Smooth muscle cell (in vitro differentiated cells): Measurements from ENCODE around the gene CRTC3. TPM values are rescaled to one million over a fixed set of nuclear protein-coding genes. Genes with fewer than 3 reads are reported as not detected.

Experiments
- DNase-seq: peaks from one replicate; lab custom pipeline; 2025; ENCODE audit not compliant: unreplicated experiment; lab: John Stamatoyannopoulos, UW
- H2AFZ ChIP-seq: fragments of 200-600 bp; sonication (generic); 2 replicates; pipeline ENCODE4 v1.6.0; 2016; ENCODE audit warnings: antibody characterized with exemption, low read depth, mild to moderate bottlenecking
- H3F3A ChIP-seq: fragments of 200-600 bp; sonication (generic); 2 replicates; pipeline ENCODE4 v1.6.0; 2017; ENCODE audit warnings: antibody characterized with exemption, low read depth
- H3K27ac ChIP-seq: fragments of 200-600 bp; sonication (generic); 2 replicates; pipeline ENCODE4 v1.5.1; 2016; ENCODE audit warnings: low read depth, mild to moderate bottlenecking
- H3K27me3 ChIP-seq: fragments of 200-600 bp; sonication (generic); 2 replicates; pipeline ENCODE4 v1.6.1; 2016; ENCODE audit warnings: low read depth, mild to moderate bottlenecking
- H3K36me3 ChIP-seq: fragments of 200-600 bp; sonication (generic); 2 replicates; pipeline ENCODE4 v1.5.1; 2016; ENCODE audit warnings: low read depth
- H3K4me1 ChIP-seq: fragments of 200-600 bp; sonication (generic); 2 replicates; pipeline ENCODE4 v1.5.1; 2016; ENCODE audit warnings: low read depth
- H3K4me2 ChIP-seq: fragments of 200-600 bp; sonication (generic); 2 replicates; pipeline ENCODE4 v1.6.0; 2016; ENCODE audit warnings: mild to moderate bottlenecking
- H3K4me3 ChIP-seq: fragments of 200-600 bp; sonication (generic); 2 replicates; pipeline ENCODE4 v1.5.1; 2016; ENCODE audit warnings: mild to moderate bottlenecking
- H3K79me2 ChIP-seq: fragments of 200-600 bp; sonication (generic); 2 replicates; pipeline ENCODE4 v1.6.0; 2016; ENCODE audit warnings: low read depth, mild to moderate bottlenecking
- H3K9ac ChIP-seq: fragments of 200-600 bp; sonication (generic); 2 replicates; pipeline ENCODE4 v1.6.0; 2016; ENCODE audit warnings: low read depth
- H3K9me3 ChIP-seq: fragments of 200-600 bp; sonication (generic); replicated peaks from 2 replicates; pipeline ENCODE4 v1.5.1; 2016; ENCODE audit warnings: low read depth
- H4K20me1 ChIP-seq: fragments of 200-600 bp; sonication (generic); 2 replicates; pipeline ENCODE4 v1.6.0; 2016; ENCODE audit warnings: low read depth
- CTCF ChIP-seq: fragments of 200-600 bp; sonication (generic); IDR thresholded peaks from 2 replicates; pipeline ENCODE4 v1.5.1; 2017; ENCODE audit warnings: borderline replicate concordance, mild to moderate bottlenecking, antibody characterized with exemption; ENCODE audit not compliant: insufficient read depth, poor library complexity, severe bottlenecking
- WGBS: methylation state at CpG from one replicate; pipeline ENCODE4 v1.1.7; 2016; ENCODE audit warnings: low lambda C conversion rate; 5-methylcytosine and 5-hydroxymethylcytosine counted together
- polyA plus RNA-seq: library from polyadenylated mRNA; unstranded; fragments of >200 nt; fragmentation: Nextera tagmentation; extraction: Ambion mirVana; gene quantifications from 2 replicates; pipeline ENCODE4 v1.2.1, GENCODE V29; 2016
- total RNA-seq: library from RNA; depleted of rRNA; stranded (reverse); fragments of >200 nt; gene quantifications from 2 replicates; pipeline ENCODE4 v1.2.3, GENCODE V29; 2014

CRTC3 gene
- total and polyA plus RNA-seq, 2 experiments from 2014 or later: 12.2 to 12.5 TPM

GRCh38 chr15:90557186-90558084, 27.7 kb downstream of the CRTC3 start:
- 68% methylated on average over 12 of the region's 12 CpGs for WGBS
- no peaks in the 10 kb centered on the region for H3K27me3 ChIP-seq
- no peak overlapping the region for H3K9ac ChIP-seq
- H3K4me1 ChIP-seq: peaks cover 31% of the 10 kb centered on the region
- H3K27ac ChIP-seq: peak overlapping the region; percentile 19
- H3K9me3 ChIP-seq: no peaks in the 10 kb centered on the region
- no peaks in the 10 kb centered on the region for H3K36me3 ChIP-seq
- peaks cover 4% of the 10 kb centered on the region for H3F3A ChIP-seq
- no peak for DNase-seq
- no peak overlapping the region for H3K4me2 ChIP-seq
- TF ChIP-seq CTCF: no peak
- no peak overlapping the region for H2AFZ ChIP-seq
- peaks cover 17% of the 10 kb centered on the region for H3K79me2 ChIP-seq
- H4K20me1 ChIP-seq: peaks cover 22% of the 10 kb centered on the region
- no peak overlapping the region for H3K4me3 ChIP-seq

- Histone ChIP-seq H3F3A (peaks cover 4% of the 10 kb centered on the region), H3K27ac (peak overlapping the region; percentile 19), H2AFZ (no peak overlapping the region), H4K20me1 (peaks cover 22% of the 10 kb centered on the region), H3K9ac (no peak overlapping the region), H3K4me1 (peaks cover 30% of the 10 kb centered on the region), H3K9me3 (no peaks in the 10 kb centered on the region), H3K4me2 (no peak overlapping the region), H3K27me3 (no peaks in the 10 kb centered on the region), H3K79me2 (peaks cover 17% of the 10 kb centered on the region), H3K36me3 (no peaks in the 10 kb centered on the region), H3K4me3 (no peak overlapping the region)
- 40% methylated on average over 4 of the region's 4 CpGs for WGBS
- no peak for TF ChIP-seq CTCF
- DNase-seq: no peak
These were observed 28.4 kb downstream of the CRTC3 start for GRCh38 chr15:90558171-90558573.

- Histone ChIP-seq H3K27ac (no peak overlapping the region), H3K4me1 (peaks cover 30% of the 10 kb centered on the region), H2AFZ (no peak overlapping the region), H3K4me2 (no peak overlapping the region), H3K9ac (no peak overlapping the region), H3K36me3 (no peaks in the 10 kb centered on the region), H4K20me1 (peaks cover 24% of the 10 kb centered on the region), H3K4me3 (no peak overlapping the region), H3K27me3 (no peaks in the 10 kb centered on the region), H3K9me3 (no peaks in the 10 kb centered on the region), H3K79me2 (peaks cover 17% of the 10 kb centered on the region), H3F3A (peaks cover 4% of the 10 kb centered on the region)
- DNase-seq: no peak
- 100% methylated on average over 1 of the region's 1 CpG for WGBS
- TF ChIP-seq CTCF: no peak
These were observed 29.4 kb downstream of the CRTC3 start for GRCh38 chr15:90559119-90559518.

DNA sequence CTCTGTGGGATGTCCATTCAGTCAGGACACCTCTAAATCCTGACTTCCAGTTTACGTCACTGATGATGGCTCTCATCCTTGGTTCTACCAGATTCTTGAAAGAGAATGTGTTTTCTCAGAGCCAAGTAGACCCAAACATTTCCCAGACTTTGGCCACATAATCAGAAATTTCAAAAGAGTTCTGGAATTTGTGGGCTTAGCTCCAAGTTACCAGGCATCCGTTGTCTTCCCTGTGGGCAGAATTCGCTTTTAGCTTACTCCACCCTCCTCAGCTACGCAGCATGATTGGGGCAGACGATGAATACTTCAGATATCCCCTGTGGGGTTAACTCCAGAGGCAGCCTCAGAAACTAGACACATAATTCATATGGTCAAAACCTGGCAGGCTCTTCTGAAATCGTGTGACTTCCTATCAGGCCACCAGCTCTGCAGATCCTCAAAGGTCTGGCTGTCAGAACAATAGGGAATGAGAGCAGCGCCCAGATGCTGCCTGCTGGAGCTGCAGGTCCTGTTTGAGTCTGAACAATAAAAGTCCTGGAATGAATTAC, 30.6 kb downstream of the CRTC3 start:
- H3K36me3 ChIP-seq: no peaks in the 10 kb centered on the region
- H4K20me1 ChIP-seq: peaks cover 19% of the 10 kb centered on the region
- peak overlapping the region; percentile 65 for H3K27ac ChIP-seq
- DNase-seq: no peak
- WGBS: 33% methylated on average over 7 of the region's 7 CpGs
- no peak overlapping the region for H3K4me3 ChIP-seq
- peaks cover 4% of the 10 kb centered on the region for H3F3A ChIP-seq
- no peak for TF ChIP-seq CTCF
- H3K4me2 ChIP-seq: peak overlapping the region; percentile 55
- no peak overlapping the region for H2AFZ ChIP-seq
- H3K9me3 ChIP-seq: no peaks in the 10 kb centered on the region
- no peak overlapping the region for H3K9ac ChIP-seq
- H3K79me2 ChIP-seq: peaks cover 17% of the 10 kb centered on the region
- H3K4me1 ChIP-seq: peaks cover 30% of the 10 kb centered on the region
- H3K27me3 ChIP-seq: no peaks in the 10 kb centered on the region
